GM12801 (cell line): ENCODE data around the gene PRMT7.

Experiments
- CTCF ChIP-seq: IDR thresholded peaks from one replicate; pipeline ENCODE4 v1.5.1; 2011; ENCODE audit warnings: control low read depth; ENCODE audit not compliant: insufficient read length; ENCODE audit errors: extremely low read depth

Gene PRMT7

GRCh38 chr16:68382296-68382718, 71.5 kb downstream of the PRMT7 start:
- no peak for TF ChIP-seq CTCF

- TF ChIP-seq CTCF = no peak
These were observed 73.0 kb downstream of the PRMT7 start for GRCh38 chr16:68383858-68384257.

- no peak for TF ChIP-seq CTCF
These were observed 73.7 kb downstream of the PRMT7 start for GRCh38 chr16:68384288-68385161.

- no peak for TF ChIP-seq CTCF
These were observed 74.6 kb downstream of the PRMT7 start for GRCh38 chr16:68385371-68385770.

- no peak for TF ChIP-seq CTCF
These were observed 75.8 kb downstream of the PRMT7 start for GRCh38 chr16:68386628-68387027.

- TF ChIP-seq CTCF = no peak
These were observed 76.5 kb downstream of the PRMT7 start for GRCh38 chr16:68387301-68387700.

GRCh38 chr16:68388124-68388523, 77.3 kb downstream of the PRMT7 start:
- no peak for TF ChIP-seq CTCF
